Neural cell (in vitro differentiated cells): ENCODE measurements around the gene SVOP.

Source experiments
- EP300 ChIP-seq: fragments of 450-650 bp; conservative IDR thresholded peaks from 2 replicates; pipeline ENCODE4 v1.6.1; 2014; ENCODE audit warnings: antibody characterized with exemption, mild to moderate bottlenecking, moderate library complexity; ENCODE audit not compliant: poor library complexity, severe bottlenecking
- EZH2 ChIP-seq: fragments of 200-600, 300-800 bp; shearing (Covaris generic), sonication (generic); IDR thresholded peaks from 2 replicates; pipeline ENCODE4 v1.6.1; 2014; ENCODE audit warnings: antibody characterized with exemption, low read length, borderline replicate concordance, mild to moderate bottlenecking; ENCODE audit not compliant: insufficient read depth, poor library complexity, severe bottlenecking
- MXI1 ChIP-seq: fragments of 450-650 bp; conservative IDR thresholded peaks from 2 replicates; pipeline ENCODE4 v1.6.1; 2014; ENCODE audit warnings: antibody characterized with exemption, mild to moderate bottlenecking; ENCODE audit not compliant: poor library complexity, severe bottlenecking
- POLR2AphosphoS5 ChIP-seq: IDR thresholded peaks from 2 replicates; pipeline ENCODE4 v1.6.1; 2012
- SMC3 ChIP-seq: fragments of 450-650 bp; conservative IDR thresholded peaks from 2 replicates; pipeline ENCODE4 v1.6.1; 2014; ENCODE audit warnings: antibody characterized with exemption, mild to moderate bottlenecking, moderate library complexity; ENCODE audit not compliant: poor library complexity
- TAF1 ChIP-seq: IDR thresholded peaks from 2 replicates; pipeline ENCODE4 v1.6.1; 2012; ENCODE audit warnings: low read depth
- TF ChIP-seq, protein P1 (sequence below): fragments of 450-650 bp; IDR thresholded peaks from 2 replicates; pipeline ENCODE4 v1.5.1; 2014; ENCODE audit warnings: antibody characterized with exemption, mild to moderate bottlenecking, moderate library complexity; ENCODE audit not compliant: poor library complexity, severe bottlenecking
- TF ChIP-seq, protein P2 (sequence below): IDR thresholded peaks from 2 replicates; pipeline ENCODE4 v1.6.1; 2012; ENCODE audit warnings: borderline replicate concordance

DNA sequence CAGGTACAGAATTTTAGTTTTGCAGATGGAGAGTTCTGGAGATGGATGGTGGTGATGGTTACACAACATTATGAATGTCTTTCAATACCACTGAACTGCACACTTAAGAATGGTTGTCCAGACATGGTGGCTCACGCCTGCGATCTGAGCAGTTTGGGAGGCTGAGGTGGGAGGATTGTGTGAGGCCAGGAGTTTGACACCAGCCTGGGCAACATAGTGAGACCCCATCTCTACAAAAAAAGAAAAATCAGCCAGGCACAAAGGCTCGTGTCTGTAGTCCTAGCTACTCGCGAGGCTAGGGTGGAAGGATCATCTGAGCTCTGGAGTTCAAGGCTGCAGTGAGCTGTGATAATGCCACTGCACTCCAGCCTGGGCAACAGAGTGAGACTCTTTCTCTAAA lies 23.4 kb upstream of the SVOP start:
- TF ChIP-seq EZH2 (no peak), MXI1 (no peak), EP300 (no peak), POLR2AphosphoS5 (no peak), TAF1 (no peak), SMC3 (no peak)
- TF ChIP-seq, protein P1, sequence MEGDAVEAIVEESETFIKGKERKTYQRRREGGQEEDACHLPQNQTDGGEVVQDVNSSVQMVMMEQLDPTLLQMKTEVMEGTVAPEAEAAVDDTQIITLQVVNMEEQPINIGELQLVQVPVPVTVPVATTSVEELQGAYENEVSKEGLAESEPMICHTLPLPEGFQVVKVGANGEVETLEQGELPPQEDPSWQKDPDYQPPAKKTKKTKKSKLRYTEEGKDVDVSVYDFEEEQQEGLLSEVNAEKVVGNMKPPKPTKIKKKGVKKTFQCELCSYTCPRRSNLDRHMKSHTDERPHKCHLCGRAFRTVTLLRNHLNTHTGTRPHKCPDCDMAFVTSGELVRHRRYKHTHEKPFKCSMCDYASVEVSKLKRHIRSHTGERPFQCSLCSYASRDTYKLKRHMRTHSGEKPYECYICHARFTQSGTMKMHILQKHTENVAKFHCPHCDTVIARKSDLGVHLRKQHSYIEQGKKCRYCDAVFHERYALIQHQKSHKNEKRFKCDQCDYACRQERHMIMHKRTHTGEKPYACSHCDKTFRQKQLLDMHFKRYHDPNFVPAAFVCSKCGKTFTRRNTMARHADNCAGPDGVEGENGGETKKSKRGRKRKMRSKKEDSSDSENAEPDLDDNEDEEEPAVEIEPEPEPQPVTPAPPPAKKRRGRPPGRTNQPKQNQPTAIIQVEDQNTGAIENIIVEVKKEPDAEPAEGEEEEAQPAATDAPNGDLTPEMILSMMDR: no peak
- TF ChIP-seq, protein P2, sequence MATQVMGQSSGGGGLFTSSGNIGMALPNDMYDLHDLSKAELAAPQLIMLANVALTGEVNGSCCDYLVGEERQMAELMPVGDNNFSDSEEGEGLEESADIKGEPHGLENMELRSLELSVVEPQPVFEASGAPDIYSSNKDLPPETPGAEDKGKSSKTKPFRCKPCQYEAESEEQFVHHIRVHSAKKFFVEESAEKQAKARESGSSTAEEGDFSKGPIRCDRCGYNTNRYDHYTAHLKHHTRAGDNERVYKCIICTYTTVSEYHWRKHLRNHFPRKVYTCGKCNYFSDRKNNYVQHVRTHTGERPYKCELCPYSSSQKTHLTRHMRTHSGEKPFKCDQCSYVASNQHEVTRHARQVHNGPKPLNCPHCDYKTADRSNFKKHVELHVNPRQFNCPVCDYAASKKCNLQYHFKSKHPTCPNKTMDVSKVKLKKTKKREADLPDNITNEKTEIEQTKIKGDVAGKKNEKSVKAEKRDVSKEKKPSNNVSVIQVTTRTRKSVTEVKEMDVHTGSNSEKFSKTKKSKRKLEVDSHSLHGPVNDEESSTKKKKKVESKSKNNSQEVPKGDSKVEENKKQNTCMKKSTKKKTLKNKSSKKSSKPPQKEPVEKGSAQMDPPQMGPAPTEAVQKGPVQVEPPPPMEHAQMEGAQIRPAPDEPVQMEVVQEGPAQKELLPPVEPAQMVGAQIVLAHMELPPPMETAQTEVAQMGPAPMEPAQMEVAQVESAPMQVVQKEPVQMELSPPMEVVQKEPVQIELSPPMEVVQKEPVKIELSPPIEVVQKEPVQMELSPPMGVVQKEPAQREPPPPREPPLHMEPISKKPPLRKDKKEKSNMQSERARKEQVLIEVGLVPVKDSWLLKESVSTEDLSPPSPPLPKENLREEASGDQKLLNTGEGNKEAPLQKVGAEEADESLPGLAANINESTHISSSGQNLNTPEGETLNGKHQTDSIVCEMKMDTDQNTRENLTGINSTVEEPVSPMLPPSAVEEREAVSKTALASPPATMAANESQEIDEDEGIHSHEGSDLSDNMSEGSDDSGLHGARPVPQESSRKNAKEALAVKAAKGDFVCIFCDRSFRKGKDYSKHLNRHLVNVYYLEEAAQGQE: no peak
